SK-N-SH treated with all-trans-retinoic acid at 6 μM for 48 hours (cell line): ENCODE measurements around the gene USH2A.

ENCODE experiments used
- BACH2 ChIP-seq: fragments of 250-450 bp; sonication (Bioruptor Pico); IDR thresholded peaks from 2 replicates; pipeline ENCODE4 v1.9.0; 2021; ENCODE audit warnings: mild to moderate bottlenecking, borderline replicate concordance
- GLIS3 ChIP-seq: fragments of 250-450 bp; sonication (Bioruptor Pico); IDR thresholded peaks from 2 replicates; pipeline ENCODE4 v1.5.0; 2020; ENCODE audit warnings: mild to moderate bottlenecking, moderate library complexity
- OSR1 ChIP-seq: fragments of 250-450 bp; sonication (Bioruptor Pico); IDR thresholded peaks from 2 replicates; pipeline ENCODE4 v1.8.0; 2022; ENCODE audit warnings: moderate library complexity, mild to moderate bottlenecking, inconsistent platforms
- PATZ1 ChIP-seq: fragments of 250-450 bp; sonication (Bioruptor Pico); IDR thresholded peaks from 2 replicates; pipeline ENCODE4 v1.8.0; 2020; ENCODE audit warnings: mild to moderate bottlenecking, moderate library complexity, borderline replicate concordance
- POU6F1 ChIP-seq: fragments of 250-450 bp; sonication (Bioruptor Pico); IDR thresholded peaks from 2 replicates; pipeline ENCODE4 v1.8.0; 2021; ENCODE audit warnings: low read depth, mild to moderate bottlenecking, moderate library complexity, borderline replicate concordance
- RARB ChIP-seq: fragments of 250-450 bp; sonication (Bioruptor Pico); IDR thresholded peaks from 2 replicates; pipeline ENCODE4 v1.8.0; 2021; ENCODE audit warnings: mild to moderate bottlenecking, moderate library complexity
- SNAI2 ChIP-seq: fragments of 250-450 bp; sonication (Bioruptor Pico); IDR thresholded peaks from 2 replicates; pipeline ENCODE4 v1.5.0; 2020; ENCODE audit warnings: mild to moderate bottlenecking, moderate library complexity
- TCF4 ChIP-seq: fragments of 250-450 bp; sonication (Bioruptor Pico); IDR thresholded peaks from 2 replicates; pipeline ENCODE4 v1.8.0; 2021; ENCODE audit warnings: mild to moderate bottlenecking, moderate library complexity, borderline replicate concordance
- TOX ChIP-seq: fragments of 250-450 bp; sonication (Bioruptor Pico); IDR thresholded peaks from 2 replicates; pipeline ENCODE4 v1.8.0; 2021; ENCODE audit warnings: mild to moderate bottlenecking, moderate library complexity, borderline replicate concordance
- ZC3H10 ChIP-seq: fragments of 250-450 bp; sonication (Bioruptor Pico); IDR thresholded peaks from 2 replicates; pipeline ENCODE4 v1.5.1; 2021; ENCODE audit warnings: mild to moderate bottlenecking, moderate library complexity
- ZFP3 ChIP-seq: fragments of 250-450 bp; sonication (Bioruptor Pico); IDR thresholded peaks from 2 replicates; pipeline ENCODE4 v1.5.0; 2020; ENCODE audit warnings: mild to moderate bottlenecking, moderate library complexity
- ZNF565 ChIP-seq: fragments of 450-650 bp; formaldehyde crosslinking; conservative IDR thresholded peaks from 2 replicates; pipeline ENCODE4 v1.5.0; 2020; ENCODE audit warnings: low read depth, mild to moderate bottlenecking, moderate library complexity

- TF ChIP-seq PATZ1 (CRISPR knock-in tag) (no peak), RARB (no peak), OSR1 (CRISPR knock-in tag) (no peak), GLIS3 (no peak), POU6F1 (CRISPR knock-in tag) (no peak), TCF4 (CRISPR knock-in tag) (no peak), SNAI2 (no peak), ZFP3 (no peak), ZNF565 (no peak), TOX (no peak), ZC3H10 (CRISPR knock-in tag) (no peak), BACH2 (CRISPR knock-in tag) (no peak)
Measured at GRCh38 chr1:216248628-216249027, 174.6 kb downstream of the USH2A start.
